CD4-positive, alpha-beta T cell treated with Interleukin-4 for 4 hours (primary cell): Measurements from ENCODE around the gene RHBDL2.
"Not testable (repeated sequence)": the region's sequence is repeated elsewhere in the genome, so short reads cannot be mapped to it uniquely, and the experiment has no call there.

Experiments
- DNase-seq: peaks from one replicate; pipeline ENCODE4 v3.0.0-alpha.2; 2020

The RHBDL2 gene

DNA sequence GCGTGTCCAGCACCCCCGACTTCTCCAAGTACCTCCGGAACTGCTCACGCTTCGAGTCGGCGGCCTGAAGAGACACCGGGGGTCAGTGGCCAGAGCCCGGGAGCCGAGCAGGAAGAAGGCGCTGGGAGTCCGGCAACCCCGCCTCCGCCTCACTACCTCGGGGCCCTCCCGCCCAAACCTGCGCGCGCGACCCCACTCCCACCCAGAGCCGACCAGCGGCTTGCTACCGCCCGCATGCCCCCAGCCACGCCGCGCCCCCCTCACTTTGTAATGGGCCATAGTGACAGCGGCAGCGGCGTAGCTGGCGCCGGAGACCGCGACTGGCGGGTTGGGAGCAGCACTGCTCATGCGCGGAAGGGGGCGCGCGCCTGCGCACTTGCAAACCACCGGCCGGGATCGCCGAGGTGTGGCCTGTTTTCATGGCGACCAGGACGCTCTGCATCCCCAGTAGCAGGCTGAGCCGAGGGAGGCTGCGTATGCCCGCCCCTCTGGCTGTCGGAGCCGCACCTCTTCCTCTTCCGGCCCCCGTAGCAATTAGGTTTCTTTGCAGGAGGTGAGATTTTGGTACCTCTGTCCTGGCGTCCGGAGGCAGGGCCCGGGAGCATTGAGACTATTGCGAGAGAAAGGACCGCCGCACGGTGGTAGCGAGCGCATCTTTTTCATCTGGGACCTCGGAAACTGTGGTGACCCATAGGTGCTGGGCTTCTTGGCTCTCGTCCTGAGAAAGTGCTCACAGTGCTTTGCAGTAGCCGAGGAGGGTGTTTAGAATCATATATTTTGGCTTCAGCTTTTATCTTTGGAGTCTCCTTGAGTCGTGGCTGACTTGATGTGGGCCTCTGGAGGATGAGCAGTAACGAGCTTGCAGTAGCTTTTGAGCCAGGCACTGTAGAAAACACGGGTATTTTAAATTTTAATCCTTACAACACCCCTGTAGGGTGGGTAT, 68.3 kb downstream of the RHBDL2 start, which contains the start of gene MYCBP:
MYCBP (minus strand) TSS at position 322 of the 943 bp plus-strand sequence; CDS start at position 279, 43 bp downstream.
- DNase-seq: peak; percentile 97

DNA sequence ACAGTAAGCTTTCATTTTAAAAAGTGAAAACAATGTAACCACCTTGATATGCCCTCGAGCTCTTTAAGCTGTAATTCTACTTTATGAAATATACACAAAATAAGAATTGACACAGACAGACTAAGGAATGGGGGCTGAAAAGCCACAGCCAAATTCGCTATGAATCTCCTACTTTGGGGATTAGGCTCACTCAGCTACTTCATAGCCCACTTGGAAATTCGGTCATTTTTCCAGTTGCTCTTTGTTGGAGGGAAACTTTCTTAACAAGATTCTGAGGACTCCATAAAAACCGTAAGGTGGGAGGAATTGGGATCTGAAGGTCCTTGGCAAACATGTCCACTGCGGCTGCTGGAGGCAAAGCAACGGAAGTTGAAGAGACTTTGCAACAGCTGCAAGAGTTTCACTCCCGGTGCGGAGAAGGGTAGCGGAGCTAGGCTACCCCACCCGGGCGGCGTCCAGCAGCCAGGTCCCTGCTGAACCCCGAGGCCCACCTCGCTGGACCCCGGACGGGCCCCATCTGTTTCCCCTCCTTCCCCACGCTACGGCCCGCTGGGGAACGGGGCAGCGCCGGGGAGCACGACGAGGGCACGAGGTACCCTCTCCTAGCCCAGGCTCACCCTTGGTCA, 69.1 kb downstream of the RHBDL2 start:
- DNase-seq: peak; percentile 31

- no peak for DNase-seq
These were observed 70.6 kb downstream of the RHBDL2 start for GRCh38 chr1:38870996-38871395.

DNA sequence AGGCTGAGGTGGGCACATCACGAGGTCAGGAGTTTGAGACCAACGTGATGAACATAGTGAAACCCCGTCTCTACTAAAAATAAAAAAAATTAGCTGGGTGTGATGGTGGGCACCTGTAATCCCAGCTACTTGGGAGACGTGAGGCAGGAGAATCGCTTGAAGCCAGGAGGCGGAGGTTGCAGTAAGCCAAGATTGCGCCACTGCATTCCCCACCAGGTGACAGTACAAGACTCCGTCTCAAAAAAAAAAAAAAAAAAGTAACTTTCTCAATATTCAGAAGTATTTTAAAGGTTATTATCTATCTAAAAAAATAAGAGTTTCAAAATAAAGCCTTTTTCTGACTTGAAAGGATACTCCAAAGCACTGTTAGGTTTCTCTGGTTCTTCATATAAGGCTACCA, 74.4 kb downstream of the RHBDL2 start:
- no peak for DNase-seq

- no peak for DNase-seq
These were observed 76.4 kb downstream of the RHBDL2 start for GRCh38 chr1:38865112-38865715.

DNA sequence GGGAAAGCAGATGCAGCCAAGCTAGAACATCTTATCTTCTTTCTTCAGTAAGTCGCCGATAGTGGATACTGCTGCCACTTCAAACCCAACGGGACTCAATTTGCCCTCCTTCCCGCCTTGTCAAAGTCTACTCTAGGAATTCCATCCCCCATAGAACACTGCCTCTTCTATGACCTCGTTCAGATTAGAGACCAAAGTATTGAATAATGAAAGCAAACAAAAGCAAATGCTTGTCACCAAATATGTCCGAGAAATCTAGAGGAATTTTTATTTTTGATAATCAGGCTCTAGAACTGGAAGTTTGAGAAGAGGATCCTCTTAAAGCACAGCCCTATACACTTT, 81.2 kb downstream of the RHBDL2 start:
- DNase-seq: no peak

DNA sequence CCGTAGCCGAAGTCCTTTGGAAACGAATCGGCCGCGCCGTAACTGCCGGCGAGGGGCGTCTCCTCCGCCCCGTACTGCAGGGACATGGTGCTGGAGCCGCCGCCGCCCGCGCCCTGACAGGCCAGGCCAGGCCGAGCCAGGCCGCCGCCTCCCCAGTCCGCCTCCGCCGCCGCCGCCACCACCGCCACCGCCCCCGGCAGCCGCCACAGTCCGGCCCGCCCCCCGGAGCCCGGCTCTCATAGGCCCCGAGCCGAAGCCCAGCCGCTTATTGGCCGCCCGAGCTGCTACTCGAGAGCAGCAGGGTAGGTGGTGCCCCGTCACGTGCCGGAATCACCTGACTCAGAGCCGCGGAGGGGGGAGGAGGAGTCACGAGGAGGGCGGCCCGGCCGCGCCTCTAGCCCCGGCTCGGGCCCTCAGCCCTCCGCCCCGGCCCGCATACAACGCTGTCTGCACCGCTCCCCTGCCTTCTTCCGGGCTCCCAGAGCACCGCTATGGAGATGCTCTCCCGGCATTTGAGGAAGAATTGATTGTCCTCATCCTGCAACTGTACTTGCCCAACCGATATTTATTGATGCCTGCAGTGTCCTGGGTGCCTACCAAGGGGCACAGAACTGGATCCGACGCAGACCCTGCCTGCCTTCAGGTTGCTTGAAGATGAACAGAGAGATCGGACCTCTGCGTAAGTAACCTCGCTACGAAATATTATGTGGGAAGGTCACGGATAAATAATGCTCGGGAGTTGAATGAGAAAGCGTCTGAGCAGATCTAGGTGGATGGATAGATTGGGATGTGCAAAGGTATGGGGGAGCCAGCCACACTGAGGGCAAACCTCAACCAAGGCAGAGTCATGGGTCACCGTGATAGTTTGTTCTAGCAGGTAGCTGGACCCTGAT, 81.8 kb downstream of the RHBDL2 start, which contains the start of gene RRAGC:
RRAGC (minus strand) TSS at position 212 of the 893 bp plus-strand sequence; CDS start at position 86, 126 bp downstream.
- peak; percentile 98 for DNase-seq

DNA sequence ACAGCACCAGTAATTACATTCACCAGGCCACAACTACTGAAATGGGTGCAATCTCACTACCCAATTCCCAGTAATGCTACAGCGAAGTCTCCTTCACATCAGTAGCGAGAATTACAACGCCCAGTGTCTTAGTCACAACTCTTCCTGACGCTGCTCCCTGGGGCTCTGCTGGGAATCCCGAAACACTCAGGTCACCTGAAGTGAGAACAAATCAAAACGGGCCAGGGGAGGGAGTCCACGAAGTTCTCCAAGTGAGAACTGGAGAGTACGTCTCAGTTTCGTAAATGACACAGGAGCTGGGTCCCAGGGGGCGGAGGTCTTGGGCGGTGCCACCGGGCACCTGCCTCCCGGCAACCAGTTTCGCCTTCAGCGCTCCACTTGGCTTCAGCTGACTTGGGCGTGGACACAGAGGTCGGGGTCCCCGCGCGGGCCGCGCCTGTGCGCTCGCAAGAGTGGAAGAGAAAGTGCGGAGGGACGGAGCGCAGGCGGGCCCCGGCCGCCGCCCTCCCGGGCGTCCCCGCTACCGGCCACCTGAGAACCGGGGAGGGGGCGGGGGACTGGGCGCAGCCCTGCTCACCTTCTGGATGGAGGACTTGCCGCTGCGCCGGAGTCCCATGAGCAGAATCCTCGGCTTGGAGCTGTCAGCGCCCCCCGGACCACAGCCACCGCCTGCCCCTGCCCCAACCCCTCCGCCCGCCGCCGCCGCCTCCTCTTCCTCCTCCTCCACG, 82.6 kb downstream of the RHBDL2 start:
- peak; percentile 40 for DNase-seq

DNA sequence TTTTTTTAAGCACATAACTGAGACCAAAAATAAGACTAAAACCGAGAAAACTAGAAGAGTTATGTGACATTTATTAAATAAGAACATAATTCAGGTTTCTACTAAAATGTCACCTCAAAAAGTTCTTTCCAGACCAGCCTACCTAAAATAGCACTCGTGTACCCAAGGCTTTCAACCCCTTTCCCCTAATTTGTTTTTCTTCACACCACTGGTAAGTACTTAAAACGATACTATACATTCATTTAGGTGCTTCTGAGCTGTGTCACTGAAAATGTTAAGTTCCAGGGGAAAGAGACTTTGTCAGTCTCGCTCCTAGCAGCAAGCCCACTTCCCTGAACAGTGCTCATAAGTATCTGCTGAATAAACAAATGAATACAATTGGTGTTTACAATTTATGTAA, 88.8 kb downstream of the RHBDL2 start:
- DNase-seq: no peak

- DNase-seq: no peak
These were observed 93.6 kb downstream of the RHBDL2 start for GRCh38 chr1:38848071-38848470.

GRCh38 chr1:38846210-38846609, 95.4 kb downstream of the RHBDL2 start:
- DNase-seq: no peak

DNA sequence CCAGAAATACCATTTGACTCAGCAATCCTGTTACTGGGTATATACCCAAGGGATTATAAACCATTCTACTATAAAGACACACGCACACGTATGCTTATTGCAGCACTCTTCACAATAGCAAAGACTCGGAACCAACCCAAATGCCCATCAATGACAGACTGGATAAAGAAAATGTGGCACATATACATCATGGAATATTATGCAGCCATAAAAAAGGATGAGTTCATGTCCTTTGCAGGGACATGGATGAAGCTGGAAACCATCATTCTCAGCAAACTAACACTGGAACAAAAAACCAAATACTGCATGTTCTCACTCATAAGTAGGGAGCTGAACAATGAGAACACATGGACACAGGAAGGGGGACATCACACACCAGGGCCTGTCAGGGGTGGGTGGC, 96.5 kb downstream of the RHBDL2 start:
- not testable (repeated sequence) for DNase-seq

DNA sequence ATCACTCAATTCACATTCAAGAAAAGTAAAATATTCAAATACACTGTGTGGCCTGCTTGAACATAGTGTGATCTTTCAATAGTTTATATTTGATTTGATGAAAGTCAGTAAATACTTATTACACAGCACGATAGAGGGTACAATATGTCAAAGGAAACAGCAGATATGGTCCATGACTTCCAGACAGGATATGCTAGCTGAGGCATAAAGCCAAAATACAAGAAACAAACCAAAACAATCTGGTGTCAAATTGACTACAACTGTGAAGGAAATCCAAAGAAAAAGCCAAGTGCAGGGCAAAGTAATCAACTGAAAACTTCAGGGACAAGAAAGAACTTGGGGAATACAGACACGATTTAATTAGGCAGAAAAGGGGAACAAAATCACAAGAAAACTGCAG, 101.3 kb downstream of the RHBDL2 start:
- DNase-seq: no peak

DNA sequence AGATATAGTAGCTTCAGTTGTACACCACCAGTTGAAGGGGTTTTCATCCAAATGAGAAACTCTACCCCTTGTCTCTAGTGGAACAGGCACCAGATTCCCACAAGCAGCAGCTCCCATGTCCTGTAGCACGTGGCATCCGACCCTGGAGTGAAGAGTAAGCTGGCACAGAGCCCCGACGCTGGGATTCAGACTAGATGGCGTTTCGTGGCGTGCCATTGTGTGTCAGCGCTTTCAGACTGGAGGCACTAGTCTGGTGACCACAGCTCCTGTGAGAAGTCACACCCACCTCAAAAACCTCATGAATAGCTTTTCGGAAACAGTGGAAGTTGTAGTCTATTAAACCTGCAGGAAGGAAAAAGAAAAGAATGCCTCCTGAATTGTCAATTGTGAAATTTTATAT, 102.3 kb downstream of the RHBDL2 start:
- no peak for DNase-seq

GRCh38 chr1:38836316-38836715, 105.3 kb downstream of the RHBDL2 start:
- not testable (repeated sequence) for DNase-seq
